IMR-90 (cell line): ENCODE measurements around the gene GIMAP8. TPM values are rescaled to one million over a fixed set of nuclear protein-coding genes. Genes with fewer than 3 reads are reported as not detected.

Experiments
- ATAC-seq: fragments of 200-7000 bp; cut with Tn5 transposase; 2 replicates; pipeline ENCODE4 v1.9.1; 2020; ENCODE audit warnings: low read depth, mild to moderate bottlenecking, moderate library complexity
- BruUV-seq: library from RNA; stranded (reverse); fragments of 400-500 nt; replicated peaks from 2 replicates; lab custom pipeline; 2021; lab: Mats Ljungman, UMichigan
- CTCF ChIA-PET: fragments of 300-600 bp; formaldehyde crosslinking; extraction: SDS; loops from one replicate; lab custom pipeline; 2021; ENCODE audit warnings: antibody characterized with exemption; lab: Yijun Ruan, JAX
- POLR2A ChIA-PET: fragments of 300-600 bp; sonication (Branson Sonifier 250); formaldehyde crosslinking; loops from one replicate; lab custom pipeline; 2022; ENCODE audit warnings: antibody characterized with exemption; ENCODE audit not compliant: unreplicated experiment; lab: Charles Lee
- DNase-seq: peaks from one replicate; pipeline ENCODE4 v3.0.0; 2013
- H2AFZ ChIP-seq: replicated peaks from 2 replicates; pipeline ENCODE3; 2013; ENCODE audit warnings: low read length, mild to moderate bottlenecking; ENCODE audit not compliant: poor library complexity
- H2AK5ac ChIP-seq: 2 replicates; pipeline ENCODE4 v1.6.1; 2013; ENCODE audit warnings: low read depth, low read length, inconsistent platforms
- H2AK9ac ChIP-seq: replicated peaks from 2 replicates; pipeline ENCODE3; 2013; ENCODE audit warnings: mild to moderate bottlenecking, low read depth, low read length, moderate library complexity; ENCODE audit not compliant: poor library complexity
- H2BK120ac ChIP-seq: 2 replicates; pipeline ENCODE4 v1.6.1; 2013; ENCODE audit warnings: low read depth, low read length, inconsistent platforms
- H2BK15ac ChIP-seq: 3 replicates; pipeline ENCODE4 v1.6.1; 2013; ENCODE audit warnings: low read depth, low read length, inconsistent platforms
- H2BK20ac ChIP-seq: 2 replicates; pipeline ENCODE4 v1.6.1; 2013; ENCODE audit warnings: low read depth, mild to moderate bottlenecking, inconsistent platforms, low read length, moderate library complexity
- H2BK5ac ChIP-seq: 2 replicates; pipeline ENCODE4 v1.6.1; 2013; ENCODE audit warnings: mild to moderate bottlenecking, low read depth, low read length, inconsistent platforms; ENCODE audit not compliant: poor library complexity, severe bottlenecking
- H3K14ac ChIP-seq: replicated peaks from 2 replicates; pipeline ENCODE4 v1.6.1; 2013; ENCODE audit warnings: low read depth, low read length, inconsistent platforms
- H3K18ac ChIP-seq: 2 replicates; pipeline ENCODE4 v1.6.1; 2013; ENCODE audit warnings: low read depth, low read length, control low read depth
- H3K23ac ChIP-seq: 2 replicates; pipeline ENCODE4 v1.6.1; 2013; ENCODE audit warnings: low read depth, low read length, inconsistent platforms
- H3K27ac ChIP-seq: 2 replicates; pipeline ENCODE4 v1.5.1; 2013; ENCODE audit warnings: mild to moderate bottlenecking, control low read depth, low read length; ENCODE audit not compliant: insufficient read depth
- H3K27me3 ChIP-seq: 2 replicates; pipeline ENCODE4 v1.6.1; 2013; ENCODE audit warnings: low read length; ENCODE audit not compliant: control insufficient read depth, insufficient read depth
- H3K36me3 ChIP-seq: 2 replicates; pipeline ENCODE4 v1.6.1; 2013; ENCODE audit warnings: low read length, mixed read lengths; ENCODE audit not compliant: control insufficient read depth, insufficient read depth
- H3K4ac ChIP-seq: 2 replicates; pipeline ENCODE4 v1.6.1; 2013; ENCODE audit warnings: low read depth, low read length, inconsistent platforms
- H3K4me1 ChIP-seq: 2 replicates; pipeline ENCODE4 v1.6.1; 2013; ENCODE audit warnings: low read length, mixed read lengths; ENCODE audit not compliant: control insufficient read depth, insufficient read depth
- H3K4me2 ChIP-seq: 2 replicates; pipeline ENCODE4 v1.6.1; 2013; ENCODE audit warnings: low read depth, mild to moderate bottlenecking, control low read depth, low read length, moderate library complexity
- H3K4me3 ChIP-seq: 2 replicates; pipeline ENCODE4 v1.5.1; 2013; ENCODE audit warnings: low read depth, mild to moderate bottlenecking, control low read depth, low read length, moderate library complexity; ENCODE audit not compliant: insufficient read depth
- H3K56ac ChIP-seq: 2 replicates; pipeline ENCODE4 v1.6.1; 2013; ENCODE audit warnings: low read length, inconsistent platforms; ENCODE audit not compliant: insufficient read depth; ENCODE audit errors: extremely low read depth
- H3K79me1 ChIP-seq, 2 experiments: 2 replicates each; pipeline ENCODE4 v1.6.1; 2013; ENCODE audit warnings: low read length in 2 of 2, inconsistent platforms in 1 of 2, low read depth in 1 of 2
- H3K9ac ChIP-seq: 2 replicates; pipeline ENCODE4 v1.6.1; 2013; ENCODE audit warnings: low read depth, low read length, control low read depth
- H3K9me1 ChIP-seq: 2 replicates; pipeline ENCODE4 v1.6.1; 2013; ENCODE audit warnings: low read length, inconsistent platforms; ENCODE audit not compliant: insufficient read depth
- H3K9me3 ChIP-seq: 2 replicates; pipeline ENCODE4 v1.6.1; 2013; ENCODE audit warnings: low read length; ENCODE audit not compliant: control insufficient read depth, insufficient read depth
- H4K20me1 ChIP-seq: 2 replicates; pipeline ENCODE4 v1.6.1; 2013; ENCODE audit warnings: low read length, inconsistent platforms; ENCODE audit not compliant: insufficient read depth
- H4K5ac ChIP-seq: 2 replicates; pipeline ENCODE4 v1.6.1; 2013; ENCODE audit warnings: mild to moderate bottlenecking, low read depth, low read length, control low read depth
- H4K8ac ChIP-seq, 2 experiments: 2 replicates each; pipeline ENCODE4 v1.6.1; 2013; ENCODE audit warnings: low read depth in 2 of 2, low read length in 2 of 2, control low read depth in 1 of 2, inconsistent platforms in 1 of 2
- H4K91ac ChIP-seq: 2 replicates; pipeline ENCODE4 v1.6.1; 2013; ENCODE audit warnings: low read depth, low read length, inconsistent platforms; ENCODE audit not compliant: insufficient read depth
- CHD1 ChIP-seq: IDR thresholded peaks from 2 replicates; pipeline ENCODE4 v1.6.1; 2012; ENCODE audit warnings: low read depth, low read length, improper control_type of control experiment
- FOS ChIP-seq: fragments of 150-350 bp; IDR thresholded peaks from 2 replicates; pipeline ENCODE4 v1.6.1; 2016; ENCODE audit warnings: low read depth, low read length
- NFE2L2 ChIP-seq: fragments of 150-350 bp; IDR thresholded peaks from 2 replicates; pipeline ENCODE4 v1.6.1; 2016; ENCODE audit warnings: low read depth, mild to moderate bottlenecking, low read length
- POLR2A ChIP-seq: IDR thresholded peaks from 2 replicates; pipeline ENCODE4 v1.6.1; 2012; ENCODE audit warnings: mild to moderate bottlenecking, low read depth, low read length
- RAD21 ChIP-seq: IDR thresholded peaks from 2 replicates; pipeline ENCODE4 v1.6.1; 2012; ENCODE audit warnings: low read length, improper control_type of control experiment
- RCOR1 ChIP-seq: IDR thresholded peaks from 2 replicates; pipeline ENCODE4 v1.6.1; 2012; ENCODE audit warnings: mild to moderate bottlenecking, low read length, improper control_type of control experiment; ENCODE audit not compliant: insufficient replicate concordance
- RFX5 ChIP-seq: IDR thresholded peaks from 2 replicates; pipeline ENCODE4 v1.8.0; 2012; ENCODE audit warnings: low read depth, mild to moderate bottlenecking, low read length, moderate library complexity
- SMC3 ChIP-seq: fragments of 150-350 bp; IDR thresholded peaks from 2 replicates; pipeline ENCODE4 v1.6.1; 2016; ENCODE audit warnings: low read depth, mild to moderate bottlenecking, antibody characterized with exemption, low read length, moderate library complexity
- USF2 ChIP-seq: fragments of 150-350 bp; IDR thresholded peaks from 2 replicates; pipeline ENCODE4 v1.6.1; 2017; ENCODE audit warnings: mild to moderate bottlenecking, antibody characterized with exemption, low read length, low read depth
- WGBS, 2 experiments: methylation state at CpG; one replicate each; pipeline versions ENCODE4 v1.1.5 to v1.1.7; 2013; ENCODE audit warnings: missing lambda C conversion rate in 2 of 2; ENCODE audit not compliant: insufficient read length in 1 of 2; ENCODE audit errors: extremely low coverage in 2 of 2; 5-methylcytosine and 5-hydroxymethylcytosine counted together
- dilution Hi-C: fragments of 300-500 bp; cut with HindIII; formaldehyde crosslinking; loops from one replicate; pipeline ENCODE4 v1.14.3; 2018; ENCODE audit warnings: low sequenced_read_pairs; ENCODE audit not compliant: unreplicated experiment
- in situ Hi-C: fragments of 300-500 bp; cut with MboI; formaldehyde crosslinking; loops from 3 replicates; pipeline ENCODE4 v1.14.3; 2019; ENCODE audit warnings: low sequenced_read_pairs, inconsistent platforms, mixed read lengths
- intact Hi-C: fragments of 100-400 bp; cut with micrococcal nuclease; formaldehyde crosslinking; loops from 2 replicates; pipeline ENCODE4 v1.10.0; 2022
- polyA plus RNA-seq, 3 experiments: library from polyadenylated mRNA; depleted of rRNA; stranded (reverse); fragments of >200 nt; gene quantifications; 2 replicates each; pipeline ENCODE4 v1.2.3, GENCODE V29; 2012; ENCODE audit warnings: low replicate concordance in 1 of 3
- total RNA-seq: library from RNA; depleted of rRNA; stranded (reverse); fragments of >200 nt; gene quantifications from 2 replicates; pipeline ENCODE4 v1.2.3, GENCODE V29; 2012

Gene GIMAP8
- total and polyA plus RNA-seq, 2 of the 4 experiments (the other 2 are of a cell fraction), result not detected

- Histone ChIP-seq H3K4me1 (no peaks in the 10 kb centered on the region), H3K79me1 (no peaks in the 10 kb centered on the region), H3K9ac (no peak overlapping the region), H3K18ac (no peak overlapping the region), H3K56ac (no peak overlapping the region), H3K14ac (no peak overlapping the region), H2BK5ac (no peak overlapping the region), H2AK9ac (no peak overlapping the region), H3K27me3 (peaks cover 2% of the 10 kb centered on the region; the same call in 1 of the 2 replicates), H3K4me2 (no peak overlapping the region), H4K20me1 (no peaks in the 10 kb centered on the region), H2BK120ac (no peak overlapping the region), H4K91ac (no peak overlapping the region), H3K23ac (no peak overlapping the region), H2BK15ac (no peak overlapping the region), H2AK5ac (no peak overlapping the region), H3K9me1 (no peaks in the 10 kb centered on the region), H2BK20ac (no peak overlapping the region), H3K9me3 (peaks cover 11% of the 10 kb centered on the region), H2AFZ (no peak overlapping the region), H3K27ac (no peak overlapping the region), H3K4ac (no peak overlapping the region), H3K36me3 (no peaks in the 10 kb centered on the region), H4K5ac (no peak overlapping the region), H4K8ac (no peak overlapping the region), H3K4me3 (no peak overlapping the region)
- ChIA-PET CTCF (no interaction called here), POLR2A (no interaction called here)
- TF ChIP-seq POLR2A (no peak), RCOR1 (no peak), CHD1 (no peak), FOS (no peak), SMC3 (no peak), RFX5 (no peak), USF2 (no peak), NFE2L2 (no peak), RAD21 (no peak)
- no peak for ATAC-seq
- no TSS peak for BruUV-seq
- 57% methylated on average over 2 of the region's 18 CpGs; no CpG with 5 or more reads in 1 of the 2 experiments for WGBS, 2 experiments
- no peak for DNase-seq
- dilution Hi-C loops, result no loop called here
- in situ Hi-C loops, result no loop called here
- intact Hi-C loops, result no loop called here
Observed at GRCh38 chr7:150443793-150444540, 6.5 kb upstream of the GIMAP8 start.
